Nephron (organoid): ENCODE data around the gene TBC1D12.
"Not testable (repeated sequence)": the region's sequence is repeated elsewhere in the genome, so short reads cannot be mapped to it uniquely, and the experiment has no call there.

Experiments used
- H3K27ac Mint-ChIP-seq, 3 experiments: 2 replicates each; pipeline ENCODE4 v1.8.0; 2020; ENCODE audit warnings: mixed read lengths in 3 of 3, mild to moderate bottlenecking in 2 of 3, moderate library complexity in 1 of 3
- H3K27me3 Mint-ChIP-seq: 2 replicates; pipeline ENCODE4 v1.8.0; 2021; ENCODE audit warnings: low read depth, mild to moderate bottlenecking, moderate library complexity, mixed read lengths
- H3K36me3 Mint-ChIP-seq: 2 replicates; pipeline ENCODE4 v1.8.0; 2020; ENCODE audit warnings: low read depth, mixed read lengths
- H3K4me1 Mint-ChIP-seq: 2 replicates; pipeline ENCODE4 v1.8.0; 2020; ENCODE audit warnings: mixed read lengths
- H3K4me3 Mint-ChIP-seq, 3 experiments: 2 replicates each; pipeline ENCODE4 v1.8.0; 2020; ENCODE audit warnings: mild to moderate bottlenecking in 3 of 3, mixed read lengths in 3 of 3, moderate library complexity in 2 of 3
- H3K9me3 Mint-ChIP-seq: 2 replicates; pipeline ENCODE4 v1.8.0; 2020; ENCODE audit warnings: mixed read lengths
- CTCF ChIP-seq, 3 experiments: fragments of 200-600 bp; sonication (generic); IDR thresholded peaks; one replicate each; pipeline ENCODE4 v1.5.0; 2021; ENCODE audit warnings: antibody characterized with exemption in 3 of 3; ENCODE audit not compliant: unreplicated experiment in 3 of 3

The TBC1D12 gene

GRCh38 chr10:94496646-94497045, 94.3 kb downstream of the TBC1D12 start:
- no peaks in the 10 kb centered on the region for H3K9me3 Mint-ChIP-seq
- H3K27me3 Mint-ChIP-seq = no peaks in the 10 kb centered on the region
- no peak overlapping the region for H3K27ac Mint-ChIP-seq
- no peaks in the 10 kb centered on the region for H3K4me1 Mint-ChIP-seq
- no peak for TF ChIP-seq CTCF (IDR thresholded peaks at IDR 0.05; ENCODE audit: unreplicated experiment in 3 of 3)
- peaks cover 13% of the 10 kb centered on the region for H3K36me3 Mint-ChIP-seq
- no peak overlapping the region for H3K4me3 Mint-ChIP-seq

GRCh38 chr10:94500063-94500462, 97.7 kb downstream of the TBC1D12 start:
- H3K27me3 Mint-ChIP-seq = no peaks in the 10 kb centered on the region
- TF ChIP-seq CTCF (IDR thresholded peaks at IDR 0.05; ENCODE audit: unreplicated experiment in 3 of 3) = peak in 2 of 3 experiments; percentile 24
- no peak overlapping the region for H3K27ac Mint-ChIP-seq
- no peaks in the 10 kb centered on the region for H3K4me1 Mint-ChIP-seq
- no peak overlapping the region for H3K4me3 Mint-ChIP-seq
- peaks cover 18% of the 10 kb centered on the region for H3K36me3 Mint-ChIP-seq
- H3K9me3 Mint-ChIP-seq = no peaks in the 10 kb centered on the region

GRCh38 chr10:94521276-94522250, 119.2 kb downstream of the TBC1D12 start:
- Mint-ChIP-seq H3K4me3 (no peak overlapping the region), H3K27me3 (no peaks in the 10 kb centered on the region), H3K4me1 (no peaks in the 10 kb centered on the region), H3K36me3 (peaks cover 18% of the 10 kb centered on the region), H3K9me3 (no peaks in the 10 kb centered on the region), H3K27ac (no peak overlapping the region)
- TF ChIP-seq CTCF (IDR thresholded peaks at IDR 0.05; ENCODE audit: unreplicated experiment in 3 of 3) = no peak

GRCh38 chr10:94524146-94524545, 121.8 kb downstream of the TBC1D12 start:
- H3K27me3 Mint-ChIP-seq = no peaks in the 10 kb centered on the region
- no peak overlapping the region for H3K4me3 Mint-ChIP-seq
- peaks cover 35% of the 10 kb centered on the region for H3K36me3 Mint-ChIP-seq

GRCh38 chr10:94524711-94525110, 122.4 kb downstream of the TBC1D12 start:
- Mint-ChIP-seq H3K36me3 (peaks cover 34% of the 10 kb centered on the region), H3K4me1 (no peaks in the 10 kb centered on the region), H3K4me3 (no peak overlapping the region), H3K27me3 (no peaks in the 10 kb centered on the region), H3K27ac (no peak overlapping the region), H3K9me3 (no peaks in the 10 kb centered on the region)
- no peak for TF ChIP-seq CTCF (IDR thresholded peaks at IDR 0.05; ENCODE audit: unreplicated experiment in 3 of 3)

More at GRCh38 chr10:94524146-94524545, 121.8 kb downstream of the TBC1D12 start:
- TF ChIP-seq CTCF (IDR thresholded peaks at IDR 0.05; ENCODE audit: unreplicated experiment in 3 of 3) = no peak
- Mint-ChIP-seq H3K4me1 (no peaks in the 10 kb centered on the region), H3K9me3 (no peaks in the 10 kb centered on the region), H3K27ac (no peak overlapping the region)

GRCh38 chr10:94531550-94531949, 129.2 kb downstream of the TBC1D12 start:
- not testable (repeated sequence) for H3K4me3 Mint-ChIP-seq, H3K27me3 Mint-ChIP-seq, H3K9me3 Mint-ChIP-seq, H3K4me1 Mint-ChIP-seq, H3K27ac Mint-ChIP-seq
- peaks cover 28% of the 10 kb centered on the region for H3K36me3 Mint-ChIP-seq
